Activated naive CD4-positive, alpha-beta T cell treated with anti-CD3 and anti-CD28 coated beads, Interleukin-2, amount 50 U/mL, for 16 hours (primary cell): ENCODE results near the gene PSMD1.
"Not testable (repeated sequence)": the region's sequence is repeated elsewhere in the genome, so short reads cannot be mapped to it uniquely, and the experiment has no call there.

Source experiments
- DNase-seq: peaks from one replicate; pipeline ENCODE4 v3.0.0-alpha.2; 2020

The PSMD1 gene

GRCh38 chr2:231161252-231161839 is 104.7 kb downstream of the PSMD1 start:
- no peak for DNase-seq

GRCh38 chr2:231161877-231162329 is 105.2 kb downstream of the PSMD1 start:
- DNase-seq, result no peak

- no peak for DNase-seq
Measured at GRCh38 chr2:231163011-231163410, 106.3 kb downstream of the PSMD1 start.

- DNase-seq, result no peak
Measured at GRCh38 chr2:231163414-231164095, 106.9 kb downstream of the PSMD1 start.

GRCh38 chr2:231167745-231168459 is 111.2 kb downstream of the PSMD1 start:
- DNase-seq, result no peak

- DNase-seq, result no peak
Measured at GRCh38 chr2:231168460-231169139, 111.9 kb downstream of the PSMD1 start.

- DNase-seq, result no peak
Measured at GRCh38 chr2:231169488-231169887, 112.8 kb downstream of the PSMD1 start.

- DNase-seq, result no peak
Measured at GRCh38 chr2:231170055-231170454, 113.4 kb downstream of the PSMD1 start.

GRCh38 chr2:231172025-231172424 is 115.4 kb downstream of the PSMD1 start:
- no peak for DNase-seq

DNA sequence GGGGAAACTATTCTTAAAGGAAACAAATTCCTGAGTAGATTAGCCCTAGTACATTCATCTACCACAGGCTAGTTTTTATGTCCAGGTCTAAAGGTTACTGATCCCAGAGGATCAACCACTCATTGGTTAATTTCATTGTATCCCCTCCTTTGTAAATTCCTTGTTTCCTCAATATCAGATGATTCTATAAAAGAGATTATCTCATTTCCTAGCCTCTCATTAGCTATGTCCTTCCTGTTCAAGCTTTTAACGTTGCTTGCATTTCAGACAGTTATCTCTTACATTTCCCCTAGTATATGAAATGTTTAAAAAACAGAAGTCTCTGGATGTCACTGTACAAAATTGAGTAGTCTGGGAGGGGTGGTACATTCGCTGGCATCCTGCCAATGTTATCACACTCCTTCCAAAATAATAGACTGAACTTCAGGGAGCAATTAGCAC is 117.6 kb downstream of the PSMD1 start:
- DNase-seq, result no peak

DNA sequence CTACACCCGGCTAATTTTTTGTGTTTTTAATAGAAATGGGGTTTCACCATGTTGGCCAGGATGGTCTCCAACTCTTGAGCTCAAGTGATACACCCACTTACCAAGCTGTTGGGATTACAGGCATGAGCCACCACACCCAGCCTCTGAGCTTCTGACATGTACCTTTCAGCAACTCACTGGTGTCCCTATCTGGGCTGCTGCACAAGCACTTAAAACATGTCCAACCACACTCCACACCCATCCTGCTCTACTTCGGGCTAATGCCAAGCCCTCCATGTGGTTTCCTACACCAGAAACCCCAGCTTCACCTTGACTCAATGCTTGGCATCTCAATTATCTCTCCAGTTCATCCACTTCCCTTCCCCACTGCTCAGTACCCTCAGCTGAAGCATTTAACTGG is 119.4 kb downstream of the PSMD1 start:
- DNase-seq, result no peak

GRCh38 chr2:231177156-231178025 is 120.7 kb downstream of the PSMD1 start:
- DNase-seq, result no peak

DNA sequence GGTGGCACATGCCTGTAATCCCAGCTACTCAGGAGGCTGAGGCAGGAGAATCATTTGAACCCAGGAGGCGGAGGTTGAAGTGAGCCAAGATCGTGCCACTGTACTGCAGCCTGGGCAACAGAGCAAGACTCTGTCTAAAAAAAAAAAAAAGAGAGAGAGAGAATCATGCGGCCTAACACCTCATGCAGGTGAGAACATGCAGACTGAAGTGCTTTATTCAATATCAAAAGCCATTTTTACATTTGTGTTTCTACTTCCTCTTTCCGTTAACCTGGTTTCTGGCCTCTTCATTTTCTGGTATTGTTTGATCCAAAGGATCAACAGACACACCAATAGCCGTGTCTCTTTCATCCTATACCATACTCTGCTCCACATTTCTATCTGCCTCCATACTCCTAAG is 122.1 kb downstream of the PSMD1 start:
- not testable (repeated sequence) for DNase-seq

DNA sequence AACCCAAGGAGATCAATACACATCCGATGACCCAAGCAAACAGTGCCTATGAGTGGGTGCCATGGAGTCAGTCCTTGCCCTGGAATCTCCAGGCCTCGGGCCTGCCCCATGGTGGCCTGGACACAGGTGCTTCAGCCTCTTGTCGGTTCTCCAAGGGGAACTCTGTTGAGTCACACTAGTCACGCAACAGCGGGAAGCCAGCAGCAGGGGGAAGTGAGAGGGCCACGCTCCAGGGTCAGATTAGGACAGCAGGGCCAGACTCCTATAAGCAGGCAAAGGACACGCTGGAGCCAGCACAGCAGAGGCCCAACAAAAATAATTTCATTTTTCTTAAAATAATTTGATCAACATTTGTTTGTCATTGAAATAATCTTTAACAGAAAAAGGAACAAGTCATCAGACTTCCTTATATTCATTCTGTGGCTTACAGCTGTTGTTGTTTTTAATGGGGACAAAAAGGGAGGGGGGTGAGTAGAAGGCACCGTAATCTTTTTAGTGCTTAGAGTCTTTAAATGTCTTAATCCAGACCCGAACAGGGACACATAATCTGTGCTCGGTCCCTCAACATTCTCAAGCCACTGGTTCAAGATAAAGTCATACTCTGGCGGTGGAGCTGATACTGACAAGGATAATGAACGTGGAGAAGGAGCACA is 125.3 kb downstream of the PSMD1 start:
- no peak for DNase-seq

GRCh38 chr2:231182513-231182899 is 125.8 kb downstream of the PSMD1 start:
- no peak for DNase-seq

GRCh38 chr2:231183851-231184250 is 127.2 kb downstream of the PSMD1 start:
- no peak for DNase-seq

DNA sequence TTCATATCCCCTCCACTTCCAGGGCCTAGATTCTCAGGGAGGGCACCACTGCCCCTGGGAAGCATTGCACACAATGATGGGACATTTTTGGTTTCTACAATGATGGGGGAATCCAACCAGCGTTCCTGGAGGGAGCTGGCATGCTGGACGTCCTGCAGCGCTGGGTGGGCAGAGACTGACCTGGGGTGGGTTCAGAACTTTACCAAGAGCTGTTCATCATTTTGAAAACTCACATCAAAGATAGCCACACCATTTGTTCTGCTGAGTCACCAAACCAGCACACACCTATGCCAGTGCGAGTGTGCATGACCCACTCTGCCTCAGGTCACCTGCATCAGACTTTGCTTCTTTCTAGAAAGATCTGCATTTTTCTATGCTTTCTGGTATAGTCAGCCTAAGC is 127.7 kb downstream of the PSMD1 start:
- DNase-seq, result no peak

- DNase-seq, result no peak
Measured at GRCh38 chr2:231185050-231185725, 128.5 kb downstream of the PSMD1 start.

DNA sequence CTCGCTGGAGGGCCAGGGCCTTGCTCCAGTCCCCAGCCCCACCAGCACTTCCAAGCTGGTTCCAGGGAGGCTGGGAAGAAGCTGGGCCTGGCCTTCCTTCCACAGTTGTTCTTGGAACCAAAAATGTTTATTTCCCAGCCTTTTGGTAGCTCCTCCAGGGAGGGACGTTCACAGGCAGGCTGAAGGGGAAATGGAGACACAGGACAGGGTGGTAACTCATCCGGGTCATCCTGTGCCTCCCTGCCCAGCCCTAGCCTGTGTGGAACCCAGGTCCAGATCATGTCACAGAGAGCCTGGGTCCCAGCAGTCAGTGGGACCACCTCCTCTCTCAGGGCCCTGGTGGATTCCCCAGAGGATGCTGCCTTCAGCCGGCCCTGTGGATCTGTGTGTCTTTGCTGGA is 129.2 kb downstream of the PSMD1 start:
- DNase-seq, result no peak

GRCh38 chr2:231186325-231186724 is 129.7 kb downstream of the PSMD1 start:
- no peak for DNase-seq

- DNase-seq, result no peak
Measured at GRCh38 chr2:231187736-231188505, 131.3 kb downstream of the PSMD1 start.
